ENCODE measurements around the gene TCF12. TPM values are rescaled to one million over a fixed set of nuclear protein-coding genes. Genes with fewer than 3 reads are reported as not detected.
"Not testable (repeated sequence)": the region's sequence is repeated elsewhere in the genome, so short reads cannot be mapped to it uniquely, and the experiment has no call there.

Gene TCF12
- total RNA-seq, 1 experiment from 2014 or later = 98.7 TPM

GRCh38 chr15:56948000-56948763 lies 29.7 kb downstream of the TCF12 start:
- DNase-seq (ENCODE audit: low spot score) = no peak

GRCh38 chr15:56948764-56949101 lies 30.3 kb downstream of the TCF12 start:
- DNase-seq (ENCODE audit: low spot score) = no peak

- no peak for DNase-seq (ENCODE audit: low spot score)
Observed at GRCh38 chr15:56950979-56951378, 32.5 kb downstream of the TCF12 start.

GRCh38 chr15:56953790-56954189 lies 35.3 kb downstream of the TCF12 start:
- DNase-seq (ENCODE audit: low spot score) = no peak

GRCh38 chr15:56955011-56955410 lies 36.6 kb downstream of the TCF12 start:
- not testable (repeated sequence) for DNase-seq (ENCODE audit: low spot score)

GRCh38 chr15:56956538-56956937 lies 38.1 kb downstream of the TCF12 start:
- no peak for DNase-seq (ENCODE audit: low spot score)

GRCh38 chr15:56957812-56958406 lies 39.5 kb downstream of the TCF12 start:
- no peak for DNase-seq (ENCODE audit: low spot score)

- no peak for DNase-seq (ENCODE audit: low spot score)
Observed at GRCh38 chr15:56959318-56959648, 40.8 kb downstream of the TCF12 start.

- no peak for DNase-seq (ENCODE audit: low spot score)
Observed at GRCh38 chr15:56960116-56960515, 41.7 kb downstream of the TCF12 start.

- DNase-seq (ENCODE audit: low spot score) = no peak
Observed at GRCh38 chr15:56963126-56963525, 44.7 kb downstream of the TCF12 start.

- no peak for DNase-seq (ENCODE audit: low spot score)
Observed at GRCh38 chr15:56963710-56964109, 45.3 kb downstream of the TCF12 start.

- peak; percentile 10 for DNase-seq (ENCODE audit: low spot score)
Observed at GRCh38 chr15:56964182-56964581, 45.7 kb downstream of the TCF12 start.

GRCh38 chr15:56965231-56966013 lies 47.0 kb downstream of the TCF12 start:
- DNase-seq (ENCODE audit: low spot score) = no peak

GRCh38 chr15:56967336-56967735 lies 48.9 kb downstream of the TCF12 start:
- no peak for DNase-seq (ENCODE audit: low spot score)

- no peak for DNase-seq (ENCODE audit: low spot score)
Observed at GRCh38 chr15:56968256-56968655, 49.8 kb downstream of the TCF12 start.

- no peak for DNase-seq (ENCODE audit: low spot score)
Observed at GRCh38 chr15:56968821-56969220, 50.4 kb downstream of the TCF12 start.

GRCh38 chr15:56969265-56969895 lies 50.9 kb downstream of the TCF12 start:
- no peak for DNase-seq (ENCODE audit: low spot score)

- no peak for DNase-seq (ENCODE audit: low spot score)
Observed at GRCh38 chr15:56971571-56971970, 53.1 kb downstream of the TCF12 start.

- no peak for DNase-seq (ENCODE audit: low spot score)
Observed at GRCh38 chr15:56972016-56972415, 53.6 kb downstream of the TCF12 start.

- no peak for DNase-seq (ENCODE audit: low spot score)
Observed at GRCh38 chr15:56972426-56972825, 54.0 kb downstream of the TCF12 start.

GRCh38 chr15:56973463-56973862 lies 55.0 kb downstream of the TCF12 start:
- no peak for DNase-seq (ENCODE audit: low spot score)

- DNase-seq (ENCODE audit: low spot score) = no peak
Observed at GRCh38 chr15:56977232-56977631, 58.8 kb downstream of the TCF12 start.

Data from H4 (cell line).